ENCODE results near the gene NFKBIL1. TPM values are rescaled to one million over a fixed set of nuclear protein-coding genes. Genes with fewer than 3 reads are reported as not detected.

NFKBIL1 gene, protein sequence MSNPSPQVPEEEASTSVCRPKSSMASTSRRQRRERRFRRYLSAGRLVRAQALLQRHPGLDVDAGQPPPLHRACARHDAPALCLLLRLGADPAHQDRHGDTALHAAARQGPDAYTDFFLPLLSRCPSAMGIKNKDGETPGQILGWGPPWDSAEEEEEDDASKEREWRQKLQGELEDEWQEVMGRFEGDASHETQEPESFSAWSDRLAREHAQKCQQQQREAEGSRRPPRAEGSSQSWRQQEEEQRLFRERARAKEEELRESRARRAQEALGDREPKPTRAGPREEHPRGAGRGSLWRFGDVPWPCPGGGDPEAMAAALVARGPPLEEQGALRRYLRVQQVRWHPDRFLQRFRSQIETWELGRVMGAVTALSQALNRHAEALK
- total RNA-seq (2013; cell fraction: nucleolus; rRNA removed): 15.8 and 17.1 TPM in 2 replicates
- total RNA-seq (2014; rRNA removed) (11.2 and 14.1 TPM in 2 replicates), total RNA-seq (2014; rRNA removed; fragmentation: Illumina TruSeq; extraction: Trizol) (5.3 and 5.4 TPM in 2 replicates), total RNA-seq (2021) (11.9 and 12.0 TPM in 2 replicates), polyA plus RNA-seq (2011; rRNA removed) (3.1 and 5.9 TPM in 2 replicates), polyA plus RNA-seq (2014; fragmentation: Illumina TruSeq; extraction: Trizol) (0.65 and 1.5 TPM in 2 replicates), polyA plus RNA-seq (2014; fragmentation: Nextera tagmentation; extraction: Ambion mirVana) (under 1 TPM; 0.19 to 0.64 TPM), polyA plus RNA-seq (2014; rRNA removed) (13.9 and 15.1 TPM in 2 replicates), polyA plus RNA-seq (2016; fragmentation: Nextera tagmentation; extraction: Ambion mirVana) (10 to 100 TPM in 1 of 2 experiments, 1 to 10 TPM in 1; 8.2 to 11.1 TPM), polyA minus RNA-seq (2011; rRNA and poly(A)+ RNA removed) (2.8 and 7.6 TPM in 2 replicates), Bru-seq, nascent RNA (percentile 62 among the genes with signal in this experiment), BruChase-seq, experiment 1, labeled RNA remaining after a 6-hour chase (percentile 66 among the genes with signal in this experiment), BruChase-seq, experiment 2, labeled RNA remaining after a 2-hour chase (percentile 61 among the genes with signal in this experiment)
- 3.5 TPM for polyA plus RNA-seq (2011; ENCODE audit: low read depth)
- polyA plus RNA-seq (2011; cell fraction: cytosol; rRNA removed): 9.2 and 15.5 TPM in 2 replicates
- 17.1 and 26.5 TPM in 2 replicates for polyA plus RNA-seq (2011; cell fraction: nucleus; rRNA removed)
- polyA plus RNA-seq (2012): 15.7 and 19.0 TPM in 2 replicates
- polyA minus RNA-seq (2011; cell fraction: cytosol; rRNA and poly(A)+ RNA removed): 3.7 and 6.3 TPM in 2 replicates
- 4.5 and 11.0 TPM in 2 replicates for polyA minus RNA-seq (2011; cell fraction: nucleus; rRNA and poly(A)+ RNA removed)
- long read RNA-seq, experiment 1, partial matches to known transcripts: 0 of 4 reads
- long read RNA-seq, experiment 1, other reads (novel, unspliced or antisense): 0 of 4 reads
- long read RNA-seq, experiment 2, partial matches to known transcripts: 0 of 2 reads
- long read RNA-seq, experiment 2, other reads (novel, unspliced or antisense): 1 of 2 reads

DNA sequence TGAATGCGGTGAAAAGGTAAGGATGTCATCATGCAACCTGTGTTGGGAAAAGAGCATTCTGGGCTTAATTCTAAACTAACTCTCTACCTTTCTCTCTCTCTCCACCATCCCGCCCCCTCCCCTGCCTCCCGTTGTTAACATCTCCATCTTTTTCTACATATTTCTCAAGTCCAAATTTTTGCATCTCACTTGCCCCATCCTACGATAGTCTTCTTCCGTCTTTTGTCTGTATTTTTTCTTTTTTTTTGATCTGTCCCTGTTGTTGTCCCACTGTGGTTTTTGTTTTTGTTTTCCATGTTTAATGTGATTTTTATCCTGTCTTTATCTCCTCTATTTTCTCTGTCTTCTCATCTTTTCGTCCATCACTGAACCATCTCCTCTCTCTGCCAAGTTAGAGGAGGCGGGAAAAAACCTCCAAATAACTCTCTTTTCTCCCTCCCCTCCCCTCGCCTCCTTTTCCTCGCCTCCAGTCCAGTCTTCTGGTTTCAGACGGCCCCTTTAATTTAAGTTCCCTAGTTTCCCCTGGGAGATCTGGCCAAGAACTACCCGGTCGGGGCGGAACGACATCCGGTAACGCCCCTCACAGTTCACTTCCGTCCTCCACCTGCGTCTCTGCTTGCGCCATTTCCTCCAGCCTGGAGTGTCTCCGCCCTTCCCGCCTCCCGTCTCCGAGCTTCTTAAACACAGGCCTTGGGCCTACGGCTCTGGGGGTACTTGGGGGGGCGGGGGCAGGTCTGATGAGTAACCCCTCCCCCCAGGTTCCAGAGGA is at the start of gene NFKBIL1:
NFKBIL1 (plus strand) TSS at position 651 of the 769 bp plus-strand sequence; CDS start at position 738, 87 bp downstream.
- POLR2A ChIA-PET: interaction anchor here (0.5 to 8.5 kb wide), 17 partner anchors 13 to 1489 kb away, joined by 3 to 164 read pairs (median 4); partner anchors contain the start of genes CSNK2B, DXO, LST1 and LTA
- peak within 1 kb of the TSS; percentile 80 for H3K4me2 ChIP-seq (ENCODE audit: control insufficient read depth, insufficient read depth)
- CTCF ChIA-PET: interaction anchor here (0.8 to 34.8 kb wide), 9 partner anchors 10 to 286 kb away, joined by 3 to 2098 read pairs (median 4); partner anchors contain the start of genes HSPA1B, LST1, LTB and NCR3
- no peaks in the 10 kb centered on the region; a peak in 1 of 4 replicates for H3K36me3 ChIP-seq (ENCODE audit: control insufficient read depth in 2 of 2, insufficient read depth in 2 of 2, low read length in 1 of 2)
- peak; percentile 93 for FAIRE-seq
- H4K20me1 ChIP-seq (ENCODE audit: control insufficient read depth, insufficient read depth): no peaks in the 10 kb centered on the region
- H3K4me1 ChIP-seq (ENCODE audit: control insufficient read depth, insufficient read depth, low read length): peaks cover 23% of the 10 kb centered on the region; the same call in 1 of the 2 replicates
- ATAC-seq: peak; percentile 88
- H3K9me3 ChIP-seq (replicated peaks; ENCODE audit: control insufficient read depth, insufficient read depth, low read length): no peaks in the 10 kb centered on the region
- peaks cover 24% of the 10 kb centered on the region for H3K79me2 ChIP-seq (ENCODE audit: control insufficient read depth, insufficient read depth, low read length)
- WGBS (ENCODE audit: insufficient coverage, insufficient replicate concordance, low lambda C conversion rate, missing lambda C conversion rate): 1% methylated on average over 25 of the region's 25 CpGs
- no peaks in the 10 kb centered on the region for H3K27me3 ChIP-seq (replicated peaks in 1 of 2; ENCODE audit: control insufficient read depth in 2 of 2, insufficient read depth in 2 of 2, low read length in 1 of 2)
- SMC1A ChIA-PET (ENCODE audit: uncharacterized antibody, unreplicated experiment): interaction anchor here (0.6 to 34.7 kb wide), 7 partner anchors 9 to 284 kb away, joined by 3 to 1989 read pairs (median 5); partner anchors contain the start of genes AIF1, LST1, LTA and LTB
- H3K4me3 ChIP-seq: peak within 1 kb of the TSS; percentile 72
- no TSS peak for BruUV-seq (replicated peaks)
- intact Hi-C loops (cut with micrococcal nuclease; ENCODE audit: unreplicated experiment): loop anchor here (1.0 to 10.0 kb wide), 4 partner anchors 51 to 358 kb away; partner anchors contain the start of genes BAG6 and ZBTB12
- peak within 1 kb of the TSS; percentile 58 for H3K9ac ChIP-seq (ENCODE audit: control insufficient read depth, insufficient read depth, low read length)
- peak within 1 kb of the TSS; percentile 64 for H3K27ac ChIP-seq (ENCODE audit: control insufficient read depth, insufficient read depth)
- DNase-seq (ENCODE audit: low read depth, low spot score): peak; percentile 89
- H2AFZ ChIP-seq (ENCODE audit: control insufficient read depth, low read depth, low read length): peak within 1 kb of the TSS; percentile 45
- RAD21 ChIA-PET (ENCODE audit: unreplicated experiment): interaction anchor here (0.6 to 16.9 kb wide), 10 partner anchors 12 to 284 kb away, joined by 3 to 668 read pairs (median 5); partner anchors contain the start of genes BAG6, LST1, LTB and LY6G5C
- in situ Hi-C loops (cut with MboI): loop anchor here (5.0 to 10.0 kb wide), 2 partner anchors 50 to 288 kb away; no protein-coding TSS in a partner anchor
- TF ChIP-seq, protein P1, sequence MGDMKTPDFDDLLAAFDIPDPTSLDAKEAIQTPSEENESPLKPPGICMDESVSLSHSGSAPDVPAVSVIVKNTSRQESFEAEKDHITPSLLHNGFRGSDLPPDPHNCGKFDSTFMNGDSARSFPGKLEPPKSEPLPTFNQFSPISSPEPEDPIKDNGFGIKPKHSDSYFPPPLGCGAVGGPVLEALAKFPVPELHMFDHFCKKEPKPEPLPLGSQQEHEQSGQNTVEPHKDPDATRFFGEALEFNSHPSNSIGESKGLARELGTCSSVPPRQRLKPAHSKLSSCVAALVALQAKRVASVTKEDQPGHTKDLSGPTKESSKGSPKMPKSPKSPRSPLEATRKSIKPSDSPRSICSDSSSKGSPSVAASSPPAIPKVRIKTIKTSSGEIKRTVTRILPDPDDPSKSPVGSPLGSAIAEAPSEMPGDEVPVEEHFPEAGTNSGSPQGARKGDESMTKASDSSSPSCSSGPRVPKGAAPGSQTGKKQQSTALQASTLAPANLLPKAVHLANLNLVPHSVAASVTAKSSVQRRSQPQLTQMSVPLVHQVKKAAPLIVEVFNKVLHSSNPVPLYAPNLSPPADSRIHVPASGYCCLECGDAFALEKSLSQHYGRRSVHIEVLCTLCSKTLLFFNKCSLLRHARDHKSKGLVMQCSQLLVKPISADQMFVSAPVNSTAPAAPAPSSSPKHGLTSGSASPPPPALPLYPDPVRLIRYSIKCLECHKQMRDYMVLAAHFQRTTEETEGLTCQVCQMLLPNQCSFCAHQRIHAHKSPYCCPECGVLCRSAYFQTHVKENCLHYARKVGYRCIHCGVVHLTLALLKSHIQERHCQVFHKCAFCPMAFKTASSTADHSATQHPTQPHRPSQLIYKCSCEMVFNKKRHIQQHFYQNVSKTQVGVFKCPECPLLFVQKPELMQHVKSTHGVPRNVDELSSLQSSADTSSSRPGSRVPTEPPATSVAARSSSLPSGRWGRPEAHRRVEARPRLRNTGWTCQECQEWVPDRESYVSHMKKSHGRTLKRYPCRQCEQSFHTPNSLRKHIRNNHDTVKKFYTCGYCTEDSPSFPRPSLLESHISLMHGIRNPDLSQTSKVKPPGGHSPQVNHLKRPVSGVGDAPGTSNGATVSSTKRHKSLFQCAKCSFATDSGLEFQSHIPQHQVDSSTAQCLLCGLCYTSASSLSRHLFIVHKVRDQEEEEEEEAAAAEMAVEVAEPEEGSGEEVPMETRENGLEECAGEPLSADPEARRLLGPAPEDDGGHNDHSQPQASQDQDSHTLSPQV (IDR thresholded peaks at IDR 0.05): no peak
- TF ChIP-seq, protein P2, sequence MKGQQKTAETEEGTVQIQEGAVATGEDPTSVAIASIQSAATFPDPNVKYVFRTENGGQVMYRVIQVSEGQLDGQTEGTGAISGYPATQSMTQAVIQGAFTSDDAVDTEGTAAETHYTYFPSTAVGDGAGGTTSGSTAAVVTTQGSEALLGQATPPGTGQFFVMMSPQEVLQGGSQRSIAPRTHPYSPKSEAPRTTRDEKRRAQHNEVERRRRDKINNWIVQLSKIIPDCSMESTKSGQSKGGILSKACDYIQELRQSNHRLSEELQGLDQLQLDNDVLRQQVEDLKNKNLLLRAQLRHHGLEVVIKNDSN (IDR thresholded peaks at IDR 0.05; ENCODE audit: borderline replicate concordance, extremely low read length, insufficient read depth, low read depth, low read length): no peak
- TF ChIP-seq, protein P3, sequence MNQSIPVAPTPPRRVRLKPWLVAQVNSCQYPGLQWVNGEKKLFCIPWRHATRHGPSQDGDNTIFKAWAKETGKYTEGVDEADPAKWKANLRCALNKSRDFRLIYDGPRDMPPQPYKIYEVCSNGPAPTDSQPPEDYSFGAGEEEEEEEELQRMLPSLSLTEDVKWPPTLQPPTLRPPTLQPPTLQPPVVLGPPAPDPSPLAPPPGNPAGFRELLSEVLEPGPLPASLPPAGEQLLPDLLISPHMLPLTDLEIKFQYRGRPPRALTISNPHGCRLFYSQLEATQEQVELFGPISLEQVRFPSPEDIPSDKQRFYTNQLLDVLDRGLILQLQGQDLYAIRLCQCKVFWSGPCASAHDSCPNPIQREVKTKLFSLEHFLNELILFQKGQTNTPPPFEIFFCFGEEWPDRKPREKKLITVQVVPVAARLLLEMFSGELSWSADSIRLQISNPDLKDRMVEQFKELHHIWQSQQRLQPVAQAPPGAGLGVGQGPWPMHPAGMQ (IDR thresholded peaks at IDR 0.05; ENCODE audit: borderline replicate concordance): no peak
- TF ChIP-seq PAX8 (IDR thresholded peaks at IDR 0.05) (no peak), MEF2B (IDR thresholded peaks at IDR 0.05; ENCODE audit: partially characterized antibody, poor library complexity, severe bottlenecking) (peak; percentile 96), NR2C1 (IDR thresholded peaks at IDR 0.05) (peak; percentile 90), WRNIP1 (IDR thresholded peaks at IDR 0.05; ENCODE audit: borderline replicate concordance, low read depth, low read length) (0 out of 2 replicates have a peak, but pooled peaks have one; percentile 88), STAT3 (IDR thresholded peaks at IDR 0.05; ENCODE audit: low read depth, low read length) (no peak)
